HepG2 (cell line): Measurements from ENCODE around the gene HPCAL1. TPM values are rescaled to one million over a fixed set of nuclear protein-coding genes. Genes with fewer than 3 reads are reported as not detected.

Source experiments
- ARNT2 ChIP-seq: sonication (generic); formaldehyde crosslinking; IDR thresholded peaks from 2 replicates; pipeline ENCODE4 v1.8.0; 2022; ENCODE audit warnings: mild to moderate bottlenecking, low read depth, missing genetic modification reagents, moderate library complexity
- ASH2L ChIP-seq: fragments of 300-600, 200-600 bp; sonication (generic); IDR thresholded peaks from 2 replicates; pipeline ENCODE4 v1.7.0; 2017; ENCODE audit warnings: low read depth, mild to moderate bottlenecking, moderate library complexity, mixed read lengths, low read length; ENCODE audit not compliant: insufficient read length
- FOXO4 ChIP-seq: sonication (generic); formaldehyde crosslinking; conservative IDR thresholded peaks from 2 replicates; pipeline ENCODE4 v1.8.1; 2023; ENCODE audit warnings: missing genetic modification reagents
- NR2F6 ChIP-seq, 2 experiments: IDR thresholded peaks; 2 replicates each; pipeline ENCODE4 v1.6.1; 2016; ENCODE audit warnings: antibody characterized with exemption in 1 of 2, mild to moderate bottlenecking in 1 of 2
- SMC3 ChIP-seq: IDR thresholded peaks from 2 replicates; pipeline ENCODE4 v1.6.1; 2011; ENCODE audit warnings: low read length, improper control_type of control experiment
- SRSF4 ChIP-seq: fragments of 200-400 bp; formaldehyde crosslinking; IDR thresholded peaks from one replicate; pipeline ENCODE4 v1.6.1; 2018; ENCODE audit warnings: mild to moderate bottlenecking, low read depth, low read length, moderate library complexity; ENCODE audit not compliant: poor library complexity, severe bottlenecking
- TCF7L2 ChIP-seq: IDR thresholded peaks from 2 replicates; pipeline ENCODE4 v1.6.1; 2011; ENCODE audit warnings: mild to moderate bottlenecking, low read depth, low read length, moderate library complexity
- THYN1 ChIP-seq: sonication (generic); formaldehyde crosslinking; IDR thresholded peaks from 2 replicates; pipeline ENCODE4 v1.8.1; 2023; ENCODE audit warnings: low read depth, mild to moderate bottlenecking, moderate library complexity, missing genetic modification reagents, borderline replicate concordance
- ZNF331 ChIP-seq: sonication (generic); formaldehyde crosslinking; IDR thresholded peaks from 2 replicates; pipeline ENCODE4 v1.4.0; 2020; ENCODE audit warnings: missing genetic modification reagents
- polyA plus RNA-seq, 8 experiments: library from polyadenylated mRNA; depleted of rRNA in 3 of 8; stranded (reverse) in 7 of 8; unstranded in 1 of 8; fragments of >200 nt; fragmentation: Illumina TruSeq in 4 of 8; extraction: Trizol in 4 of 8; gene quantifications; 2 replicates each; pipeline versions ENCODE4 v1.2.1 to v1.2.3, GENCODE V29; 2011 to 2016; ENCODE audit warnings: low read depth in 4 of 8, missing spikeins in 1 of 8, mixed read lengths in 1 of 8; ENCODE audit not compliant: insufficient read depth in 1 of 8
- total RNA-seq, 5 experiments: library from RNA; depleted of rRNA; stranded (reverse); fragments of >200 nt; fragmentation: Illumina TruSeq; extraction: Trizol; gene quantifications; 2 replicates each; pipeline ENCODE4 v1.2.3, GENCODE V29; 2016; ENCODE audit warnings: low read depth in 1 of 5
- TF ChIP-seq, protein P1 (sequence below): sonication (generic); formaldehyde crosslinking; IDR thresholded peaks from 2 replicates; pipeline ENCODE4 v1.4.0; 2020; ENCODE audit warnings: missing genetic modification reagents
- TF ChIP-seq, protein P2 (sequence below): sonication (generic); formaldehyde crosslinking; IDR thresholded peaks from 2 replicates; pipeline ENCODE4 v1.4.0; 2020; ENCODE audit warnings: missing genetic modification reagents
- TF ChIP-seq, protein P3 (sequence below): sonication (generic); formaldehyde crosslinking; IDR thresholded peaks from 2 replicates; pipeline ENCODE4 v1.4.0; 2020; ENCODE audit warnings: missing genetic modification reagents
- TF ChIP-seq, protein P4 (sequence below): sonication (generic); formaldehyde crosslinking; IDR thresholded peaks from 2 replicates; pipeline ENCODE4 v1.5.1; 2020; ENCODE audit warnings: mild to moderate bottlenecking, missing genetic modification reagents, moderate library complexity

Gene HPCAL1
- total and polyA plus RNA-seq, 2 of the 13 experiments (the other 11 are each of a cell fraction or from before 2014, with no cell fraction given): 29.5 to 29.9 TPM

GRCh38 chr2:10434886-10435819, 132.4 kb downstream of the HPCAL1 start (continued):
- TF ChIP-seq FOXO4 (CRISPR knock-in tag) (no peak), THYN1 (CRISPR knock-in tag) (no peak), NR2F6 (IDR thresholded peaks at IDR 0.05) (no peak), NR2F6 (CRISPR knock-in tag; IDR thresholded peaks at IDR 0.05) (peak; percentile 64; the same call in 1 of the 2 replicates), SRSF4 (no peak), SMC3 (peak; percentile 80), TCF7L2 (no peak), ARNT2 (CRISPR knock-in tag) (no peak), ASH2L (peak; percentile 32), ZNF331 (CRISPR knock-in tag) (peak; percentile 85)
- TF ChIP-seq, protein P1, sequence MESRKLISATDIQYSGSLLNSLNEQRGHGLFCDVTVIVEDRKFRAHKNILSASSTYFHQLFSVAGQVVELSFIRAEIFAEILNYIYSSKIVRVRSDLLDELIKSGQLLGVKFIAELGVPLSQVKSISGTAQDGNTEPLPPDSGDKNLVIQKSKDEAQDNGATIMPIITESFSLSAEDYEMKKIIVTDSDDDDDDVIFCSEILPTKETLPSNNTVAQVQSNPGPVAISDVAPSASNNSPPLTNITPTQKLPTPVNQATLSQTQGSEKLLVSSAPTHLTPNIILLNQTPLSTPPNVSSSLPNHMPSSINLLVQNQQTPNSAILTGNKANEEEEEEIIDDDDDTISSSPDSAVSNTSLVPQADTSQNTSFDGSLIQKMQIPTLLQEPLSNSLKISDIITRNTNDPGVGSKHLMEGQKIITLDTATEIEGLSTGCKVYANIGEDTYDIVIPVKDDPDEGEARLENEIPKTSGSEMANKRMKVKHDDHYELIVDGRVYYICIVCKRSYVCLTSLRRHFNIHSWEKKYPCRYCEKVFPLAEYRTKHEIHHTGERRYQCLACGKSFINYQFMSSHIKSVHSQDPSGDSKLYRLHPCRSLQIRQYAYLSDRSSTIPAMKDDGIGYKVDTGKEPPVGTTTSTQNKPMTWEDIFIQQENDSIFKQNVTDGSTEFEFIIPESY (CRISPR knock-in tag): 0 out of 2 replicates have a peak, but pooled peaks have one; percentile 60
- TF ChIP-seq, protein P2, sequence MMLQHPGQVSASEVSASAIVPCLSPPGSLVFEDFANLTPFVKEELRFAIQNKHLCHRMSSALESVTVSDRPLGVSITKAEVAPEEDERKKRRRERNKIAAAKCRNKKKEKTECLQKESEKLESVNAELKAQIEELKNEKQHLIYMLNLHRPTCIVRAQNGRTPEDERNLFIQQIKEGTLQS (CRISPR knock-in tag): no peak
- TF ChIP-seq, protein P3, sequence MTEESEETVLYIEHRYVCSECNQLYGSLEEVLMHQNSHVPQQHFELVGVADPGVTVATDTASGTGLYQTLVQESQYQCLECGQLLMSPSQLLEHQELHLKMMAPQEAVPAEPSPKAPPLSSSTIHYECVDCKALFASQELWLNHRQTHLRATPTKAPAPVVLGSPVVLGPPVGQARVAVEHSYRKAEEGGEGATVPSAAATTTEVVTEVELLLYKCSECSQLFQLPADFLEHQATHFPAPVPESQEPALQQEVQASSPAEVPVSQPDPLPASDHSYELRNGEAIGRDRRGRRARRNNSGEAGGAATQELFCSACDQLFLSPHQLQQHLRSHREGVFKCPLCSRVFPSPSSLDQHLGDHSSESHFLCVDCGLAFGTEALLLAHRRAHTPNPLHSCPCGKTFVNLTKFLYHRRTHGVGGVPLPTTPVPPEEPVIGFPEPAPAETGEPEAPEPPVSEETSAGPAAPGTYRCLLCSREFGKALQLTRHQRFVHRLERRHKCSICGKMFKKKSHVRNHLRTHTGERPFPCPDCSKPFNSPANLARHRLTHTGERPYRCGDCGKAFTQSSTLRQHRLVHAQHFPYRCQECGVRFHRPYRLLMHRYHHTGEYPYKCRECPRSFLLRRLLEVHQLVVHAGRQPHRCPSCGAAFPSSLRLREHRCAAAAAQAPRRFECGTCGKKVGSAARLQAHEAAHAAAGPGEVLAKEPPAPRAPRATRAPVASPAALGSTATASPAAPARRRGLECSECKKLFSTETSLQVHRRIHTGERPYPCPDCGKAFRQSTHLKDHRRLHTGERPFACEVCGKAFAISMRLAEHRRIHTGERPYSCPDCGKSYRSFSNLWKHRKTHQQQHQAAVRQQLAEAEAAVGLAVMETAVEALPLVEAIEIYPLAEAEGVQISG (CRISPR knock-in tag): peak; percentile 61; the same call in 1 of the 2 replicates
- TF ChIP-seq, protein P4, sequence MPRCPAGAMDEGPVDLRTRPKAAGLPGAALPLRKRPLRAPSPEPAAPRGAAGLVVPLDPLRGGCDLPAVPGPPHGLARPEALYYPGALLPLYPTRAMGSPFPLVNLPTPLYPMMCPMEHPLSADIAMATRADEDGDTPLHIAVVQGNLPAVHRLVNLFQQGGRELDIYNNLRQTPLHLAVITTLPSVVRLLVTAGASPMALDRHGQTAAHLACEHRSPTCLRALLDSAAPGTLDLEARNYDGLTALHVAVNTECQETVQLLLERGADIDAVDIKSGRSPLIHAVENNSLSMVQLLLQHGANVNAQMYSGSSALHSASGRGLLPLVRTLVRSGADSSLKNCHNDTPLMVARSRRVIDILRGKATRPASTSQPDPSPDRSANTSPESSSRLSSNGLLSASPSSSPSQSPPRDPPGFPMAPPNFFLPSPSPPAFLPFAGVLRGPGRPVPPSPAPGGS (CRISPR knock-in tag): no peak
